Adrenal gland (tissue), 12 donors: ENCODE results near the gene LRRC8D. TPM values are rescaled to one million over a fixed set of nuclear protein-coding genes. Genes with fewer than 3 reads are reported as not detected.

Experiments used
- DNase-seq, 7 donors: peaks; one replicate each; pipeline ENCODE4 v3.0.0-alpha.2; 2019 to 2020
- H3K27ac ChIP-seq, 5 donors: fragments of 200-600 bp; sonication (generic) in 4 of 5; 1 replicate in 3 of 5; 2 replicates in 2 of 5; pipeline versions ENCODE4 v1.5.1 to v1.8.0; 2016 to 2020; ENCODE audit warnings: mild to moderate bottlenecking in 1 of 5
- H3K27me3 ChIP-seq: fragments of 200-600 bp; 2 replicates; pipeline ENCODE4 v1.8.0; 2021
- H3K36me3 ChIP-seq, 2 donors: fragments of 200-600 bp; replicated peaks in 1 of 2; 1 replicate in 1 of 2; 2 replicates in 1 of 2; pipeline versions ENCODE4 v1.5.1 to v1.8.0; 2018 to 2022
- H3K4me1 ChIP-seq, 2 donors: fragments of 200-600 bp; replicated peaks in 1 of 2; 1 replicate in 1 of 2; 2 replicates in 1 of 2; pipeline versions ENCODE4 v1.5.1 to v1.8.0; 2018 to 2021
- H3K4me3 ChIP-seq, 4 donors: fragments of 200-600 bp; sonication (generic) in 3 of 4; one replicate each; pipeline ENCODE4 v1.5.1; 2016 to 2018
- H3K9me3 ChIP-seq, 3 donors: fragments of 200-600 bp; sonication (generic) in 1 of 3; replicated peaks in 1 of 3; 1 replicate in 2 of 3; 2 replicates in 1 of 3; pipeline versions ENCODE4 v1.5.1 to v1.8.0; 2016 to 2021
- CTCF ChIP-seq, 6 experiments: fragments of 450-650 bp in 4 of 6; fragments of 200-600 bp in 2 of 6; sonication (generic) in 1 of 6; IDR thresholded peaks; 1 replicate in 5 of 6; 2 replicates in 1 of 6; pipeline versions ENCODE4 v1.5.1 to v1.8.0; 2016 to 2021; ENCODE audit warnings: antibody characterized with exemption in 6 of 6, mild to moderate bottlenecking in 2 of 6, moderate library complexity in 1 of 6
- POLR2A ChIP-seq, 2 donors: fragments of 450-650 bp; IDR thresholded peaks; one replicate each; pipeline ENCODE4 v1.6.1; 2017; ENCODE audit warnings: antibody characterized with exemption in 2 of 2, mild to moderate bottlenecking in 2 of 2, moderate library complexity in 1 of 2
- WGBS, 4 donors: extraction: QIAGEN DNeasy Blood & Tissue Kit in 2 of 4; methylation state at CpG; one replicate each; pipeline versions ENCODE4 v1.1.5 to v1.1.7; 2013 to 2017; 5-methylcytosine and 5-hydroxymethylcytosine counted together
- intact Hi-C, 2 donors: fragments of 100-400 bp; cut with DNase I; formaldehyde crosslinking; loops; one replicate each; pipeline versions ENCODE4 v1.14.1 to v1.15.0; 2022 to 2023
- polyA plus RNA-seq, 3 donors: library from polyadenylated mRNA; stranded (reverse); fragments of 200-250 nt in 2 of 3; fragments of 350-450 nt in 1 of 3; fragmentation: Illumina TruSeq in 1 of 3; extraction: RNeasy Lipid Tissue Mini Kit (QIAGEN cat#74804) in 1 of 3; gene quantifications; one replicate each; pipeline ENCODE4 v1.2.3, GENCODE V29; 2013 to 2014
- total RNA-seq, 9 donors: library from RNA; depleted of rRNA in 4 of 9; stranded (reverse); fragments of >200 nt in 4 of 9; fragments of 120-200 nt in 1 of 9; fragmentation: NEBNext Ultra II Directional in 1 of 9; extraction: Animal tissue kit (Norgen Biotek cat#: 25700) in 1 of 9; gene quantifications; one replicate each; pipeline versions ENCODE4 v1.1.0 to v1.2.4, GENCODE V29; 2013 to 2023
- donor health status: healthy with polysubstance abuse.
- donor health status: Bipolar disorder and iron deficiency.
- donor health status: DM: yes; HTN: yes; CAD: no.
- donor health status: DM: no; HTN: no; CAD: no.
- donor health status: DM: no; HTN: no; CAD: no.
- donor health status: DM: yes; HTN: yes; CAD: no.

LRRC8D gene
- total and polyA plus RNA-seq, 12 donors: 13.9 to 79.8 (median 57.2) TPM

GRCh38 chr1:89972024-89972423 lies 151.2 kb downstream of the LRRC8D start:
- no peaks in the 10 kb centered on the region for H3K9me3 ChIP-seq
- no peak overlapping the region for H3K4me3 ChIP-seq
- TF ChIP-seq CTCF (IDR thresholded peaks at IDR 0.05) (no peak), POLR2A (IDR thresholded peaks at IDR 0.05) (no peak)
- intact Hi-C loops: no loop called here
- no peaks in the 10 kb centered on the region for H3K27me3 ChIP-seq
- H3K27ac ChIP-seq: no peak overlapping the region
- peaks cover 11 to 15% of the 10 kb centered on the region in 2 donors for H3K4me1 ChIP-seq
- H3K36me3 ChIP-seq: no peaks in the 10 kb centered on the region
- DNase-seq: no peak

GRCh38 chr1:89973471-89974127 lies 152.8 kb downstream of the LRRC8D start:
- 92 to 95% (median 93%) methylated on average over 8 of the region's 8 CpGs for WGBS, 4 donors
- Histone ChIP-seq H3K4me1 (peaks cover 11 to 15% of the 10 kb centered on the region in 2 donors), H3K27ac (no peak overlapping the region), H3K36me3 (no peaks in the 10 kb centered on the region), H3K4me3 (no peak overlapping the region), H3K9me3 (no peaks in the 10 kb centered on the region), H3K27me3 (no peaks in the 10 kb centered on the region)
- DNase-seq: no peak
- no peak for TF ChIP-seq CTCF (IDR thresholded peaks at IDR 0.05)
- no peak for TF ChIP-seq POLR2A (IDR thresholded peaks at IDR 0.05)
- intact Hi-C loops: no loop called here

GRCh38 chr1:89974256-89974655 lies 153.4 kb downstream of the LRRC8D start:
- peak overlapping the region in 3 of 5 donors; percentile 38 to 50 (median 39) for H3K27ac ChIP-seq
- H3K4me1 ChIP-seq: peaks cover 11 to 15% of the 10 kb centered on the region in 2 donors
- H3K36me3 ChIP-seq: no peaks in the 10 kb centered on the region
- intact Hi-C loops: no loop called here
- no peak overlapping the region for H3K4me3 ChIP-seq
- DNase-seq: no peak
- TF ChIP-seq CTCF (IDR thresholded peaks at IDR 0.05): no peak
- TF ChIP-seq POLR2A (IDR thresholded peaks at IDR 0.05): no peak
- H3K9me3 ChIP-seq: no peaks in the 10 kb centered on the region
- H3K27me3 ChIP-seq: no peaks in the 10 kb centered on the region
- 90 to 97% (median 96%) methylated on average over 4 of the region's 4 CpGs for WGBS, 4 donors

GRCh38 chr1:89974696-89975470 lies 154.1 kb downstream of the LRRC8D start:
- WGBS, 4 donors: 30 to 38% (median 35%) methylated on average over 4 of the region's 4 CpGs
- H3K27ac ChIP-seq: peak overlapping the region in 4 of 5 donors; percentile 38 to 50 (median 42)

More at GRCh38 chr1:89974696-89975470, 154.1 kb downstream of the LRRC8D start:
- H3K27me3 ChIP-seq: no peaks in the 10 kb centered on the region
- H3K4me3 ChIP-seq: peak overlapping the region in 1 of 4 donors; percentile 2
- H3K9me3 ChIP-seq: no peaks in the 10 kb centered on the region
- peak in 6 of 7 donors; percentile 56 to 78 (median 64) for DNase-seq
- intact Hi-C loops: no loop called here
- H3K36me3 ChIP-seq: no peaks in the 10 kb centered on the region
- H3K4me1 ChIP-seq: peaks cover 11 to 15% of the 10 kb centered on the region in 2 donors
- TF ChIP-seq CTCF (IDR thresholded peaks at IDR 0.05): no peak
- no peak for TF ChIP-seq POLR2A (IDR thresholded peaks at IDR 0.05)
